ENCODE results near the gene ST6GALNAC4. TPM values are rescaled to one million over a fixed set of nuclear protein-coding genes. Genes with fewer than 3 reads are reported as not detected.

The ST6GALNAC4 gene
- polyA plus RNA-seq, 3 donors: 8.9 to 14.0 (median 10.3) TPM

- H3K36me3 Mint-ChIP-seq: peaks cover 2 to 5% of the 10 kb centered on the region in 2 donors
- 91% methylated on average over 14 of the region's 17 CpGs for WGBS (ENCODE audit: insufficient coverage)
- Histone ChIP-seq H3K36me3 (replicated peaks in 1 of 2; ENCODE audit: control insufficient read depth in 1 of 2, insufficient read depth in 2 of 2, low read length in 2 of 2) (no peaks in the 10 kb centered on the region), H3K27me3 (ENCODE audit: control insufficient read depth in 2 of 2, insufficient read depth in 2 of 2, low read length in 2 of 2) (no peaks in the 10 kb centered on the region), H2AFZ (ENCODE audit: insufficient read depth, low read depth, low read length, poor library complexity, severe bottlenecking) (no peak overlapping the region), H4K20me1 (ENCODE audit: insufficient read depth, low read length) (no peaks in the 10 kb centered on the region), H3K79me2 (ENCODE audit: insufficient read depth, low read length) (no peaks in the 10 kb centered on the region), H3K9me3 (replicated peaks in 1 of 2; ENCODE audit: control insufficient read depth in 1 of 2, insufficient read depth in 1 of 2, low read length in 2 of 2) (no peaks in the 10 kb centered on the region), H3K4me1 (ENCODE audit: control insufficient read depth in 1 of 2, insufficient read depth in 2 of 2, low read length in 2 of 2) (no peaks in the 10 kb centered on the region), H3K27ac (ENCODE audit: low read depth in 1 of 2, low read length in 2 of 2) (no peak overlapping the region), H3K9ac (ENCODE audit: insufficient read depth, low read length, poor library complexity, severe bottlenecking) (no peak overlapping the region), H3K4me3 (replicated peaks in 1 of 3; ENCODE audit: low read depth in 2 of 3, low read length in 3 of 3) (no peak overlapping the region), H3K4me2 (replicated peaks; ENCODE audit: extremely low read depth, low read length, poor library complexity, severe bottlenecking) (no peak overlapping the region)
- no peak overlapping the region for H3K27ac Mint-ChIP-seq
- H3K9me3 Mint-ChIP-seq: peaks cover 0 to 1% (median 0%) of the 10 kb centered on the region in 7 donors
- no peaks in the 10 kb centered on the region for H3K4me1 Mint-ChIP-seq
- H3K4me3 Mint-ChIP-seq: no peak overlapping the region
- TF ChIP-seq CTCF (IDR thresholded peaks at IDR 0.05): no peak
- peaks cover 0 to 1% (median 0%) of the 10 kb centered on the region in 3 donors for H3K27me3 Mint-ChIP-seq (ENCODE audit: low read depth in 3 of 3)
- DNase-seq: no peak
- intact Hi-C loops (cut with micrococcal nuclease): loop anchor here in 1 of 2 donors (10.0 kb wide), 1 partner anchor 135 kb away; no protein-coding TSS in a partner anchor
These were observed 33.1 kb upstream of the ST6GALNAC4 start for GRCh38 chr9:127949827-127950512.

DNA sequence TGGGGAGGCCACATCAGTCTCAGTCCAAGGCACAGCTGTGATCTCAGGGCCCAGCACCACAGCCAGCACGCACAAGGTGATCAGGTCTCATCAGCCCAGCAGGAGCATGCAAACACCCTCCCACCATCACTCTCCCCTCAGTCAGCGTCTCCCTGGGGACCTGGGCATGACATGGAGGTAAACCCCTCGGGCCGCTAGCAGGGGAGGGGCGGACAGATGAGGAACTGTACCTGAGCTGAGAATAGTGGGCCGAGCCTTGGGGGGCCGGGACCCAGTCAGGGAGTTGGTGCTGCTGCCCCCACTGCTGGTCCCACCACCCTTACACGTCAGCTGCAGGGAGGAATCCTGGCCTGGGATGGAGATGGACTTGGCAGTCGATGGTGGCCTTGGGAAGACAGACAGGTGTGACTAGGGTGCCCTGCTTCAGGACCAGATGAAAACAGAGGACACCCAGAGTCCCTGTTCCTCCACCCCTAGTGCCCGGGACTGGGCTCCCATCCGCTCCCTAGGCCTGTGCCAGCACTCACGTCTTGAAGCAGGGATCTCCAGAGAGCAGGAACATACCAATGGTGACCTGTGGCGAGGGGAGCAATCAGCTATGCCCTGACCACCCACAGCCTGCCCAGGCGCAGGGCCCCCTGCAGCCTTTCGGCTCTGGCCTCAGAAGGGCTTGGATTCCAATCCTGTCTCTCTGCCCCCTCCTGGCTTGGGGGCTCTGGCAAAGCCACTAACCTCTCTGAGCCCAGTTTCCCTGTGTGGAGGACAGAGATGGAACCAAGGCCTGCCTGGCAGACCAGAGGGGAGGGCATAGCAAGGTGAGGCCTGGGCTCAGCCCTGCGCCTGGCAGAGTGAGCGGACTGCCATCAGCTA, 31.2 kb upstream of the ST6GALNAC4 start:
- Histone ChIP-seq H3K9ac (ENCODE audit: insufficient read depth, low read length, poor library complexity, severe bottlenecking) (no peak overlapping the region), H3K9me3 (replicated peaks in 1 of 2; ENCODE audit: control insufficient read depth in 1 of 2, insufficient read depth in 1 of 2, low read length in 2 of 2) (no peaks in the 10 kb centered on the region), H4K20me1 (ENCODE audit: insufficient read depth, low read length) (no peaks in the 10 kb centered on the region), H2AFZ (ENCODE audit: insufficient read depth, low read depth, low read length, poor library complexity, severe bottlenecking) (no peak overlapping the region), H3K27me3 (ENCODE audit: control insufficient read depth in 2 of 2, insufficient read depth in 2 of 2, low read length in 2 of 2) (no peaks in the 10 kb centered on the region), H3K4me1 (ENCODE audit: control insufficient read depth in 1 of 2, insufficient read depth in 2 of 2, low read length in 2 of 2) (peaks cover 9 to 10% of the 10 kb centered on the region in 2 donors), H3K4me2 (replicated peaks; ENCODE audit: extremely low read depth, low read length, poor library complexity, severe bottlenecking) (no peak overlapping the region), H3K27ac (ENCODE audit: low read depth in 1 of 2, low read length in 2 of 2) (no peak overlapping the region), H3K36me3 (replicated peaks in 1 of 2; ENCODE audit: control insufficient read depth in 1 of 2, insufficient read depth in 2 of 2, low read length in 2 of 2) (no peaks in the 10 kb centered on the region), H3K4me3 (replicated peaks in 1 of 3; ENCODE audit: low read depth in 2 of 3, low read length in 3 of 3) (no peak overlapping the region), H3K79me2 (ENCODE audit: insufficient read depth, low read length) (no peaks in the 10 kb centered on the region)
- TF ChIP-seq CTCF (IDR thresholded peaks at IDR 0.05): no peak
- Mint-ChIP-seq H3K27me3 (ENCODE audit: low read depth in 3 of 3) (peaks cover 0 to 1% (median 0%) of the 10 kb centered on the region in 3 donors), H3K36me3 (peaks cover 6 to 9% of the 10 kb centered on the region in 2 donors), H3K9me3 (peaks cover 0 to 1% (median 0%) of the 10 kb centered on the region in 7 donors), H3K27ac (no peak overlapping the region), H3K4me3 (no peak overlapping the region), H3K4me1 (peaks cover 10% of the 10 kb centered on the region)
- WGBS (ENCODE audit: insufficient coverage): 96% methylated on average over 15 of the region's 17 CpGs
- intact Hi-C loops (cut with micrococcal nuclease): loop anchor here in 1 of 2 donors (10.0 kb wide), 1 partner anchor 137 kb away; no protein-coding TSS in a partner anchor
- no peak for DNase-seq
